Neutrophil (primary cell): ENCODE measurements around the gene UBXN4.

ENCODE experiments used
- H3K27ac ChIP-seq: fragments of 200-600 bp; sonication (generic); 2 replicates; pipeline ENCODE4 v1.5.1; 2016; ENCODE audit warnings: mild to moderate bottlenecking, moderate library complexity
- H3K27me3 ChIP-seq: fragments of 200-600 bp; sonication (generic); 2 replicates; pipeline ENCODE4 v1.6.0; 2016; ENCODE audit warnings: mild to moderate bottlenecking
- H3K36me3 ChIP-seq: fragments of 200-600 bp; sonication (generic); 2 replicates; pipeline ENCODE4 v1.5.1; 2017
- H3K4me1 ChIP-seq, 2 experiments: fragments of 200-600 bp in 1 of 2; sonication (generic) in 1 of 2; 1 replicate in 1 of 2; 2 replicates in 1 of 2; pipeline versions ENCODE4 v1.5.1 to v1.6.1; 2013 to 2016; ENCODE audit warnings: low read depth in 1 of 2, low read length in 1 of 2, mild to moderate bottlenecking in 1 of 2, moderate library complexity in 1 of 2; ENCODE audit not compliant: control insufficient read depth in 1 of 2, insufficient read depth in 1 of 2
- H3K4me3 ChIP-seq, 2 experiments: fragments of 200-600 bp in 1 of 2; sonication (generic) in 1 of 2; 1 replicate in 1 of 2; 2 replicates in 1 of 2; pipeline ENCODE4 v1.5.1; 2013 to 2016; ENCODE audit warnings: low read depth in 1 of 2, low read length in 1 of 2, mild to moderate bottlenecking in 1 of 2, moderate library complexity in 1 of 2
- H3K9me3 ChIP-seq: fragments of 200-600 bp; sonication (generic); 2 replicates; pipeline ENCODE4 v1.5.1; 2016
- CTCF ChIP-seq: fragments of 200-600 bp; sonication (generic); IDR thresholded peaks from 2 replicates; pipeline ENCODE4 v1.5.1; 2016; ENCODE audit warnings: antibody characterized with exemption

UBXN4 gene

GRCh38 chr2:135736546-135736945, 5.1 kb upstream of the UBXN4 start:
- Histone ChIP-seq H3K27me3 (no peaks in the 10 kb centered on the region), H3K4me3 (no peak overlapping the region)
- no peak for TF ChIP-seq CTCF

GRCh38 chr2:135740206-135740605, 1.4 kb upstream of the UBXN4 start:
- H3K27ac ChIP-seq, result no peak overlapping the region
- no peak overlapping the region for H3K4me3 ChIP-seq
- no peaks in the 10 kb centered on the region for H3K9me3 ChIP-seq
- TF ChIP-seq CTCF, result no peak
- H3K27me3 ChIP-seq, result no peaks in the 10 kb centered on the region
- H3K36me3 ChIP-seq, result no peaks in the 10 kb centered on the region
- peaks cover 20 to 24% of the 10 kb centered on the region in 2 experiments for H3K4me1 ChIP-seq

More at GRCh38 chr2:135736546-135736945, 5.1 kb upstream of the UBXN4 start:
- Histone ChIP-seq H3K27ac (no peak overlapping the region), H3K9me3 (no peaks in the 10 kb centered on the region), H3K36me3 (no peaks in the 10 kb centered on the region), H3K4me1 (no peaks in the 10 kb centered on the region)

- peak overlapping the region; percentile 96 for H3K27ac ChIP-seq
- no peaks in the 10 kb centered on the region for H3K27me3 ChIP-seq
- no peak for TF ChIP-seq CTCF
- H3K9me3 ChIP-seq, result no peaks in the 10 kb centered on the region
- H3K4me1 ChIP-seq, result peaks cover 20 to 24% of the 10 kb centered on the region in 2 experiments
- peak overlapping the region; percentile 91 to 92 for H3K4me3 ChIP-seq
- H3K36me3 ChIP-seq, result no peaks in the 10 kb centered on the region
Observed at GRCh38 chr2:135741043-135741394, 636 bp upstream of the UBXN4 start.

DNA sequence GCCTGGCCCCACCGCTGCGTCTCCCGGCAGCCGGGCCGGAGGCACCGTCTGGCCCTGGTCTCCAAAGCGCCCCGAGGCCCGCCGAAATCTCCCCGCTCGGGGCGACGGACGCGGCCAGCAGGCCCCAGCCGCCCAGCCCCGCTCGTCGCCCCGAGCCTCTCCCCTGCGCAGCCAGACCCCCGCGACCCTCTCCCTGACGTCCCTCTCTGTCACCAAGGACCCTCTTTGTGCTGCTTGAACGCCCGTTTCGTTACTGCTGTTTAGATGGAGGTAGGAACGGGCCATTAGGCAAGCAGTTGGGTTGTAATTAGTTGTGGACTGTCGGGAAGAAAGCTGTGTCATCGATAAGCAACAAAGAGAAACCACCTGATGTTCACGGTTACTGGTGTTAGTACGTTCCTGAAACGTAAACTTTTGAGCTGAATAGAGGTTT, 686 bp downstream of the UBXN4 start:
- H3K27ac ChIP-seq, result peak overlapping the region; percentile 96

GRCh38 chr2:135743860-135744259, 2.2 kb downstream of the UBXN4 start:
- no peak overlapping the region for H3K27ac ChIP-seq
- TF ChIP-seq CTCF, result no peak
- no peak overlapping the region for H3K4me3 ChIP-seq
- H3K36me3 ChIP-seq, result peaks cover 2% of the 10 kb centered on the region
- H3K4me1 ChIP-seq, result peaks cover 35 to 41% of the 10 kb centered on the region in 2 experiments
- no peaks in the 10 kb centered on the region for H3K9me3 ChIP-seq
- no peaks in the 10 kb centered on the region for H3K27me3 ChIP-seq

More for the DNA sequence above, 686 bp downstream of the UBXN4 start:
- H3K36me3 ChIP-seq, result no peaks in the 10 kb centered on the region
- H3K4me3 ChIP-seq, result peak overlapping the region; percentile 91 to 92
- H3K9me3 ChIP-seq, result no peaks in the 10 kb centered on the region
- no peak for TF ChIP-seq CTCF
- H3K27me3 ChIP-seq, result no peaks in the 10 kb centered on the region
- peaks cover 28 to 35% of the 10 kb centered on the region in 2 experiments for H3K4me1 ChIP-seq

- H3K27ac ChIP-seq, result peak overlapping the region; percentile 25
- peaks cover 12% of the 10 kb centered on the region for H3K36me3 ChIP-seq
- TF ChIP-seq CTCF, result no peak
- H3K27me3 ChIP-seq, result no peaks in the 10 kb centered on the region
- peaks cover 35 to 41% of the 10 kb centered on the region in 2 experiments for H3K4me1 ChIP-seq
- H3K9me3 ChIP-seq, result no peaks in the 10 kb centered on the region
- H3K4me3 ChIP-seq, result no peak overlapping the region
Observed at GRCh38 chr2:135744760-135745314, 3.2 kb downstream of the UBXN4 start.
